Activated effector memory CD4-positive, alpha-beta T cell treated with Interleukin-2 at 50 U/mL for 16 hours (primary cell): Measurements from ENCODE around the gene PPIF.
"Not testable (repeated sequence)": the region's sequence is repeated elsewhere in the genome, so short reads cannot be mapped to it uniquely, and the experiment has no call there.

Source experiments
- DNase-seq: peaks from one replicate; pipeline ENCODE4 v3.0.0-alpha.2; 2020

Gene PPIF

GRCh38 chr10:79332610-79333315, 14.5 kb upstream of the PPIF start:
- not testable (repeated sequence) for DNase-seq

- no peak for DNase-seq
Observed at GRCh38 chr10:79333513-79333912, 13.8 kb upstream of the PPIF start.

GRCh38 chr10:79334573-79334972, 12.7 kb upstream of the PPIF start:
- DNase-seq, result no peak

GRCh38 chr10:79335094-79335469, 12.2 kb upstream of the PPIF start:
- no peak for DNase-seq

GRCh38 chr10:79335470-79336235, 11.6 kb upstream of the PPIF start:
- no peak for DNase-seq

GRCh38 chr10:79336276-79336675, 11.0 kb upstream of the PPIF start:
- DNase-seq, result no peak

- no peak for DNase-seq
Observed at GRCh38 chr10:79336739-79337138, 10.5 kb upstream of the PPIF start.

- not testable (repeated sequence) for DNase-seq
Observed at GRCh38 chr10:79337783-79338469, 9.3 kb upstream of the PPIF start.

GRCh38 chr10:79339266-79339665, 8.0 kb upstream of the PPIF start:
- no peak for DNase-seq

GRCh38 chr10:79340646-79341244, 6.5 kb upstream of the PPIF start:
- DNase-seq, result no peak

- no peak for DNase-seq
Observed at GRCh38 chr10:79342295-79342761, 4.9 kb upstream of the PPIF start.

GRCh38 chr10:79342811-79343561, 4.3 kb upstream of the PPIF start:
- no peak for DNase-seq

- no peak for DNase-seq
Observed at GRCh38 chr10:79344502-79345195, 2.6 kb upstream of the PPIF start.

- DNase-seq, result no peak
Observed at GRCh38 chr10:79345241-79346011, 1.8 kb upstream of the PPIF start.

GRCh38 chr10:79346012-79346340, 1.3 kb upstream of the PPIF start:
- DNase-seq, result no peak

GRCh38 chr10:79346388-79347225, 662 bp upstream of the PPIF start:
- no peak for DNase-seq

GRCh38 chr10:79347894-79348639, 798 bp downstream of the PPIF start:
- DNase-seq, result peak; percentile 65

GRCh38 chr10:79348640-79348988, 1.3 kb downstream of the PPIF start:
- no peak for DNase-seq

GRCh38 chr10:79349072-79349491, 1.8 kb downstream of the PPIF start:
- no peak for DNase-seq
